HCT116 (cell line): ENCODE results near the gene BDH1.

Experiments
- CEBPB ChIP-seq: IDR thresholded peaks from 2 replicates; pipeline ENCODE4 v1.6.1; 2012; ENCODE audit warnings: low read depth
- CTCF ChIP-seq, 3 experiments: fragments of 200-600 bp in 1 of 3; sonication (generic) in 1 of 3; IDR thresholded peaks in 2 of 3; conservative IDR thresholded peaks in 1 of 3; 2 replicates each; pipeline ENCODE4 v1.5.1; 2012 to 2017; ENCODE audit warnings: low read depth in 2 of 3, low read length in 2 of 3, antibody characterized with exemption in 1 of 3, borderline replicate concordance in 1 of 3, control low read depth in 1 of 3, mild to moderate bottlenecking in 1 of 3, mixed read lengths in 1 of 3, mixed run types in 1 of 3, moderate library complexity in 1 of 3; ENCODE audit not compliant: insufficient read depth in 1 of 3
- EZH2 ChIP-seq: fragments of 200-600 bp; sonication (generic); IDR thresholded peaks from 2 replicates; pipeline ENCODE4 v1.6.1; 2017; ENCODE audit warnings: antibody characterized with exemption, mixed run types
- JUND ChIP-seq: IDR thresholded peaks from 2 replicates; pipeline ENCODE4 v1.6.1; 2012
- MAX ChIP-seq: IDR thresholded peaks from 2 replicates; pipeline ENCODE4 v1.6.1; 2012
- POLR2A ChIP-seq: IDR thresholded peaks from 2 replicates; pipeline ENCODE4 v1.7.0; 2011; ENCODE audit warnings: borderline replicate concordance; ENCODE audit not compliant: insufficient read depth, insufficient read length; ENCODE audit errors: extremely low read depth
- POLR2AphosphoS5 ChIP-seq: IDR thresholded peaks from 2 replicates; pipeline ENCODE4 v1.6.1; 2011; ENCODE audit warnings: mild to moderate bottlenecking, low read depth, low read length, moderate library complexity
- REST ChIP-seq: IDR thresholded peaks from 2 replicates; pipeline ENCODE4 v1.6.1; 2012; ENCODE audit warnings: low read depth
- SIN3A ChIP-seq: IDR thresholded peaks from 2 replicates; pipeline ENCODE4 v1.6.1; 2012; ENCODE audit warnings: low read depth
- SP1 ChIP-seq: IDR thresholded peaks from 2 replicates; pipeline ENCODE4 v1.6.1; 2012; ENCODE audit warnings: low read depth
- ZBTB33 ChIP-seq: IDR thresholded peaks from 2 replicates; pipeline ENCODE4 v1.6.1; 2011; ENCODE audit warnings: mild to moderate bottlenecking, low read length, moderate library complexity; ENCODE audit not compliant: insufficient replicate concordance; ENCODE audit errors: extremely low read depth
- ZFX ChIP-seq: fragments of 450-650 bp; IDR thresholded peaks from 2 replicates; pipeline ENCODE4 v1.6.1; 2017

- TF ChIP-seq CTCF (IDR thresholded peaks at IDR 0.05 in 2 of 3, conservative IDR thresholded peaks at IDR 0.05 in 1 of 3; ENCODE audit: borderline replicate concordance in 1 of 3, insufficient read depth in 1 of 3, low read depth in 2 of 3, low read length in 2 of 3), result no peak
- no peak for TF ChIP-seq SP1
- TF ChIP-seq POLR2A, result no peak
- no peak for TF ChIP-seq CEBPB
- TF ChIP-seq ZBTB33, result no peak
- TF ChIP-seq POLR2AphosphoS5, result no peak
- TF ChIP-seq ZFX, result no peak
- no peak for TF ChIP-seq EZH2
- no peak for TF ChIP-seq REST
- no peak for TF ChIP-seq JUND
- no peak for TF ChIP-seq MAX
- no peak for TF ChIP-seq SIN3A
These were observed 45.2 kb upstream of the BDH1 start for GRCh38 chr3:197600796-197601565.
